Osteoblast (primary cell): Measurements from ENCODE around the gene POU3F2. TPM values are rescaled to one million over a fixed set of nuclear protein-coding genes. Genes with fewer than 3 reads are reported as not detected.

Source experiments
- DNase-seq: peaks from one replicate; pipeline ENCODE4 v3.0.0; 2011; ENCODE audit warnings: low spot score, mixed read lengths; ENCODE audit not compliant: insufficient read length; ENCODE audit errors: missing footprints
- H2AFZ ChIP-seq: 2 replicates; pipeline ENCODE4 v1.6.0; 2011; ENCODE audit warnings: mild to moderate bottlenecking, low read length
- H3K27ac ChIP-seq: 2 replicates; pipeline ENCODE4 v1.5.1; 2011; ENCODE audit warnings: mild to moderate bottlenecking, low read depth, low read length, moderate library complexity
- H3K27me3 ChIP-seq: 2 replicates; pipeline ENCODE4 v1.6.0; 2012; ENCODE audit warnings: mild to moderate bottlenecking, control low read depth, inconsistent platforms, low read length, moderate library complexity; ENCODE audit not compliant: insufficient read depth
- H3K36me3 ChIP-seq: 2 replicates; pipeline ENCODE4 v1.5.1; 2011; ENCODE audit warnings: mild to moderate bottlenecking, low read length, control low read depth, moderate library complexity; ENCODE audit not compliant: insufficient read depth
- H3K4me1 ChIP-seq: 2 replicates; pipeline ENCODE4 v1.5.1; 2011; ENCODE audit warnings: mild to moderate bottlenecking, low read length, control low read depth, moderate library complexity; ENCODE audit not compliant: insufficient read depth
- H3K4me2 ChIP-seq: 2 replicates; pipeline ENCODE4 v1.6.0; 2011; ENCODE audit warnings: mild to moderate bottlenecking, low read length; ENCODE audit not compliant: insufficient read depth
- H3K4me3 ChIP-seq: fragments of 200-600 bp; sonication (generic); 3 replicates; pipeline ENCODE4 v1.5.1; 2012; ENCODE audit warnings: mild to moderate bottlenecking, low read length, inconsistent platforms; ENCODE audit not compliant: insufficient read depth
- H3K79me2 ChIP-seq: 2 replicates; pipeline ENCODE4 v1.6.0; 2012; ENCODE audit warnings: mild to moderate bottlenecking, low read length, control low read depth, inconsistent platforms; ENCODE audit not compliant: insufficient read depth
- H3K9me3 ChIP-seq: 2 replicates; pipeline ENCODE4 v1.5.1; 2011; ENCODE audit warnings: low read depth, low read length, control low read depth
- H4K20me1 ChIP-seq: 2 replicates; pipeline ENCODE4 v1.6.0; 2012; ENCODE audit warnings: mild to moderate bottlenecking, low read length, control low read depth; ENCODE audit not compliant: insufficient read depth
- total RNA-seq: library from RNA; depleted of rRNA; stranded (reverse); fragments of >200 nt; gene quantifications from 2 replicates; pipeline ENCODE4 v1.2.3, GENCODE V29; 2012
- TF ChIP-seq, protein P1 (sequence below): IDR thresholded peaks from 2 replicates; pipeline ENCODE4 v1.5.1; 2011; ENCODE audit warnings: mild to moderate bottlenecking, low read depth, low read length, moderate library complexity; ENCODE audit errors: extremely low read depth

The POU3F2 gene
- total RNA-seq, 1 donor = not detected

DNA sequence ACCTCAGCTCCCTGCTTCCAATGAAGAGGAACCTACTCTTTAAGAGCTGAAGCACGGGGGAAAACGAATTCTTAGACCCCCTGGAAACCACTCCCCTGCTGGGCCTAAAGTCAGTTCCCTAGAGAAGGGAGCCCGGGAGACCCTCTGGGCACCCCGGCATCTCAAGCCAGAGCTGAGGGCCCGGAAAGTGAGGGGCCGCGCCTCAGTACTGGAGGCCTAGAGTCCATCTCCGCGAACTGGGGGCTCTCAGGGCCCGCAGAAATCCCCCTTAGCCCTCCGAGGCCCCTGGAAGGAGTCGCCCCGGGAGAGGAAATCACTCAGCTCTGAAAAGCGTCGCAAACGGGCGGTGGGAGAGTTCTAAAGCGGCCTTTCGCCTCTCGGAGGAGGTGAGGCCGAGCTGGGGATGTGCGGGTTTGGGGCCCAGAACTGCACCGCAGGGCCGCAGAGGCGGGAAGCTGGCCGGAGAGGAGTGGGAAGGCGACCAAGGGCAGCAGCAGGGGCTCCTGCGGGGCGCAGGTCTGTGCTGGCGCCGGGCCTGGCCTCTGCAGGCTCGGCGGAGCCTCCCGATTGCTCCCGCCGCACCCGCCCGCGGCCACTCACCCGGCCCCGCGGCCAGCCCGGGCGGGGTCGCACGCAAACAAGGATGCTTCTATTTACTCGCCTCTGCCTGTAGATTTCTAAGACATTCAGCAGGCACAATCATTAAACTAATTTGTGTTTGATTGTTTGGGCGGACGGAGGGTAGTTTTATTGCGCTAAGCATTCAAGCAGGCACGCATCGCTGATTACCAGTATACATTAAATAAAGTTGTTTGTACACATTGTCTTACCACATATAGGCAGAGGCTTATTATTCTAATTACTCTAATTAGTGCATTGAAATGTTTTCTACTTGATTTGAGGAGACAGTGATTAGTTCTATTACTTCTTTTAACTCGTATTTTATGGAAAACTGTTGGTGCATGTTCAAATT lies 9.2 kb downstream of the POU3F2 start:
- Histone ChIP-seq H3K4me3 (no peak overlapping the region), H4K20me1 (no peaks in the 10 kb centered on the region), H2AFZ (no peak overlapping the region), H3K4me1 (peaks cover 6% of the 10 kb centered on the region), H3K27ac (no peak overlapping the region), H3K4me2 (no peak overlapping the region), H3K27me3 (peaks cover 90% of the 10 kb centered on the region), H3K79me2 (no peaks in the 10 kb centered on the region), H3K36me3 (no peaks in the 10 kb centered on the region), H3K9me3 (no peaks in the 10 kb centered on the region)
- TF ChIP-seq, protein P1, sequence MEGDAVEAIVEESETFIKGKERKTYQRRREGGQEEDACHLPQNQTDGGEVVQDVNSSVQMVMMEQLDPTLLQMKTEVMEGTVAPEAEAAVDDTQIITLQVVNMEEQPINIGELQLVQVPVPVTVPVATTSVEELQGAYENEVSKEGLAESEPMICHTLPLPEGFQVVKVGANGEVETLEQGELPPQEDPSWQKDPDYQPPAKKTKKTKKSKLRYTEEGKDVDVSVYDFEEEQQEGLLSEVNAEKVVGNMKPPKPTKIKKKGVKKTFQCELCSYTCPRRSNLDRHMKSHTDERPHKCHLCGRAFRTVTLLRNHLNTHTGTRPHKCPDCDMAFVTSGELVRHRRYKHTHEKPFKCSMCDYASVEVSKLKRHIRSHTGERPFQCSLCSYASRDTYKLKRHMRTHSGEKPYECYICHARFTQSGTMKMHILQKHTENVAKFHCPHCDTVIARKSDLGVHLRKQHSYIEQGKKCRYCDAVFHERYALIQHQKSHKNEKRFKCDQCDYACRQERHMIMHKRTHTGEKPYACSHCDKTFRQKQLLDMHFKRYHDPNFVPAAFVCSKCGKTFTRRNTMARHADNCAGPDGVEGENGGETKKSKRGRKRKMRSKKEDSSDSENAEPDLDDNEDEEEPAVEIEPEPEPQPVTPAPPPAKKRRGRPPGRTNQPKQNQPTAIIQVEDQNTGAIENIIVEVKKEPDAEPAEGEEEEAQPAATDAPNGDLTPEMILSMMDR = no peak
- peak; percentile 53 for DNase-seq

DNA sequence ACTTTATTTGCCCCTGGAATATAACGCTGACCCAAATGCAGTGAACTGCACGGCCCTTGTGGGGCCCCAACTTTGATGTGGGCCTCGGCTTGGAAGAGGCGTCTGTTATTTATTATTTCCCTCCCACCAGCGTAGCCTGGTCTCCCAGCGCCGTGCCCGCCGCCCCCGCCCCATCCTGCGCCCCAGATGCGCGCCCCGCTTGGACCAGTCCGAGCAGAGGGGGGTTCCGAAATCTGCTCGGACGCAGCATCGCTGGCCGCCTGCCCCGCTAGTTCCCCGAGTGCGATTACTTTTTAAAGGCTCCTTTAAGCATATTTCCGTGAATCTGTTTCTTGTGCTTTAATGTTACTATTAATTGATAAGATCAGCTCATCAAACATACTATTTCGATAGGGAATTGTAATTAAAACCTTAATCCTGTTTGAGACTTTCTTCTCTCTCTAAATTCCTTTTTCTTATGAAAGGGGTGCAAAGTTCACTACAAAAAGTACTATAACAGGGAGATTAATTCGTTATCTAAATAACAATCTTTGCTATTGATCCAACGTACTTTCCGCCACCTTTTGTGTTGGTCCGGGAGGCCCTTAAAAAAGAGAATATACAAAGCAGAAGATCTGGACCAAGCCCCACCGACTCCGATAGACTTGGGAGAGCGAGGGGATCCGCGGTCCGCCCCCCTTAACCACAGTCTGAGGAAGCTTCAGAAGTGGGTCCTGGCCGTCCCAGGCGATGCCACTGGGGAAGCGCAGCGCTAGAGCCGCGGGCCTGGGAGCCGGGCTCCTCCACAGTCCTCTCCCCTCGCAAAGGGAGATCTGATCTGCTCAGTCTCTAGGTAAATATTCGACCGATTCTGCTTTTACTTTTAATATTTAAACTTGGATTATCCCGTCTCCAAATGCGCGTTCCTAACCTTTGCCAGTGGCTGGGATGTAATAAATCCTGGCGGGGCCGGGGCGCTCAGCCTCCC lies 10.2 kb downstream of the POU3F2 start:
- TF ChIP-seq, protein P1 = no peak
- peak overlapping the region; percentile 65 for H3K4me2 ChIP-seq
- DNase-seq = peak; percentile 81
- peaks cover 89% of the 10 kb centered on the region for H3K27me3 ChIP-seq
- peaks cover 6% of the 10 kb centered on the region for H3K4me1 ChIP-seq
- no peak overlapping the region for H3K27ac ChIP-seq
- no peaks in the 10 kb centered on the region for H4K20me1 ChIP-seq
- H3K36me3 ChIP-seq = no peaks in the 10 kb centered on the region
- H3K79me2 ChIP-seq = no peaks in the 10 kb centered on the region
- no peak overlapping the region for H2AFZ ChIP-seq
- H3K4me3 ChIP-seq = peak overlapping the region; percentile 52
- H3K9me3 ChIP-seq = no peaks in the 10 kb centered on the region

DNA sequence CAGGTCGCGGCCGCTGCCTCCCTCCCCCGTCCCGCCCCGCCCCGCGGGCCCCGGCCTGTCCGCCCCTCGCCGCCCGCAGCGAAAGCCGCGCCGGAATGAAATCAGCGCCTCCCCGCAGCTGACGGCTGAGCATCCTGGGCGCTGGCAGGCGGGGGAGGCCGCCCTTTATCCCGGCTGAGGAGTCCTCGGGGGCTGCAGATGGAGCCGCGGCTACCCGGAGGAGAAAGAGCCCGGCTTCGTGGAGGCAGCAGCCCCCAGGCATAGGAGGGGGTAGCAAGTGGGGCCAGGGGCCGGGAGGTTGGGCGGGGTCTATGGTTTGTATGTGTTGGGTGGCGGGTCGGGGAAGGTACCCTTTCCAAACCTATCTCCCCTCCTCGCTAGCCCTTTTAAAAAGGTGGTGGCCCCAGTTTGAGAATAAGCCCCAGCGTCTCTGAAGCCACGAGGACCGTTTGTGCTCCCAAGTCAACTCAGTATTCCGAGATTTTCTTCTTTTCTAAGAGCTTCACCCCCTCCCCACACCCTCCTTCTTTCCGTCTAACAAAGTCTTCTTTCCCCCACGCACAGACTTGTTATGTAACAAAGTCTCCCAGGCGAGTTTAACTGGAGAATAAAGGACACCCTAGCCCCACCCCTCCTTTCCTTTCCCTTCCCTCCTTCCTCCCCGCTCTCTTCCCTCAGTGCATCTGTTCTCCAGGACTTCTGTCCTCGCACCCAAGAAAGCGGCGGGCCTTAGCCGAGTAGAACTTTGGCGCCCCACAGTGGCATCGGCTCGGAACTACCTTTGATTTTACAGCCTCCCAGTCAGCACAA lies 11.0 kb downstream of the POU3F2 start:
- Histone ChIP-seq H3K79me2 (no peaks in the 10 kb centered on the region), H3K4me1 (peaks cover 6% of the 10 kb centered on the region), H3K9me3 (no peaks in the 10 kb centered on the region), H3K4me3 (peak overlapping the region; percentile 52), H2AFZ (no peak overlapping the region), H4K20me1 (no peaks in the 10 kb centered on the region), H3K27ac (no peak overlapping the region), H3K36me3 (no peaks in the 10 kb centered on the region), H3K27me3 (peaks cover 80% of the 10 kb centered on the region), H3K4me2 (peak overlapping the region; percentile 76)
- TF ChIP-seq, protein P1 = peak; percentile 94
- DNase-seq = peak; percentile 98
